Ramos (cell line): Measurements from ENCODE around the gene GDPD5.

Experiments
- in situ Hi-C: fragments of 300-500 bp; cut with MboI; formaldehyde crosslinking; loops from one replicate; pipeline ENCODE4 v1.14.3; 2022; ENCODE audit warnings: low sequenced_read_pairs; ENCODE audit not compliant: unreplicated experiment

The GDPD5 gene

GRCh38 chr11:75518771-75519653, 6.7 kb downstream of the GDPD5 start:
- in situ Hi-C loops = no loop called here

DNA sequence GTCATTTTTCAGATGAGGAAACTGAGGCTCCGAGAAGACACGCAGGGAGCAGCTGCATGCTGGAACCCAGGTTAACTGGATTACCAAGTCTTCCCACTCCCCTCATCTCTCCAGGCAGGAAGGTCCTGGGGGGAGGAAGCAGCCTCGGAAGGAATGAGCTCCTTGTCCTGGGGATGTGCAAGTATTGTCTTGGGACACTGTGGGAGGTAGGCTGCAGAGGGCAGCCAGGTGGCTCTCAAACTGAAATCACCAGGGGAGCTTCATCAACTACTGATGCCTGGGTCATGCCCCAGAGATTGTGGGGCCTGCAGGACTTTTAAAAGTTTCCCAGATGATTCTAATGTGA, 7.6 kb downstream of the GDPD5 start:
- in situ Hi-C loops = no loop called here

DNA sequence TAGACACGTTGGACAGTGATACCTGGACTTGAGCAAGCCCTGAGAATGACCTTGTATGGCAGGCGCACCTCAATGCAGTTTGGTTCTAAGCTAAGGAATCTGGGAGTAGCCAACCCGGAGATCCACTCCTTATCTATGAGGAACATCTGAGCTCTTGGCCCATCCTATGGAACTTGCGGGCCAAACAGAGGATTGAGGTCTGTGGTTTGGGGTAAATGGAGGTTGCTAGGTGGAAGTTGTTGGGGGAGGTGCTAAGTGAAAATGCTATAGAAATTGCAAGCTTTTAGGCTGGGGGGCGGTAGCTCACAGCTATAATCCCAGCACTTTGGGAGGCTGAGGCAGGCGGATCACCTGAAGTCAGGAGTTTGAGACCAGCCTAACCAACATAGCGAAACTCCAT, 8.9 kb downstream of the GDPD5 start:
- in situ Hi-C loops = no loop called here

GRCh38 chr11:75516140-75516539, 9.6 kb downstream of the GDPD5 start:
- in situ Hi-C loops = no loop called here

DNA sequence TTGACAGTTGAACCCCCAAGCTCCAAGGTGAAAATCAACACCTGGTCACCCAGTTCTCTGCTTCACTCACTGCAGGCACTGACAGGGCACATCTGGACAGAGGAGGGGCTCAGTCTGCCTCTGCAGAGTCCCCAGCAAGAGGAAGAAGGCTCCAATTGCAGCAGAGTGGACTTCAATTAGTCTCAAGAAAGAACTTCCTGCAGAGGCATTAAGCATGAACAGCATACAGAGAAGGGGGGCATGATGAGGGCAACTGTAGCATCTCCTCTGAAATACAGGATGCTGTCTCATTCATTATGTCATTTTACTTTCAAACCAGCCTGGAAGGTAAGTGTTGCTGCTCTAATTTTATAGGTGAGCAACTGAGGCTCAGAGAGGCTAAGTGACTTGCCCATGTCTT, 11.1 kb downstream of the GDPD5 start:
- in situ Hi-C loops = no loop called here

DNA sequence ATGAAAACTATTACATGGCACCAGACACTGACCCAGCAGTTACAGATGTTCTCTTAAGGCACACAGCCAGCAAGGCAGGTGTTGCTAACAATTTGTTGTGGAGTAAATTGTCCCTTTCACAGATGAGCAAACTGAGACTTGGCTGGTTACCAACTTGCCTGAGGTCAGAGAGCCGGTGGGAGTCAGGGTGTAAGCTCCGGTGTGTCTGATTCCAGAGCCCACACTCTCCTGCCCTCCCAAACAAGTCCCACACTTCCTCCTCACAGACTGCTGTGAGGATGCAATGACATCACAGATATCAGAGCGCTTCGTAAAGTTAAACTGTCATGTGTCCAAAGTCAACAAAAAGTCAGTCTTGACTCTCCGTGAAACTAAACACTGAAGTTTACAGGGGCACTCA, 12.5 kb downstream of the GDPD5 start:
- in situ Hi-C loops = no loop called here

GRCh38 chr11:75510723-75511019, 15.1 kb downstream of the GDPD5 start:
- in situ Hi-C loops = no loop called here

DNA sequence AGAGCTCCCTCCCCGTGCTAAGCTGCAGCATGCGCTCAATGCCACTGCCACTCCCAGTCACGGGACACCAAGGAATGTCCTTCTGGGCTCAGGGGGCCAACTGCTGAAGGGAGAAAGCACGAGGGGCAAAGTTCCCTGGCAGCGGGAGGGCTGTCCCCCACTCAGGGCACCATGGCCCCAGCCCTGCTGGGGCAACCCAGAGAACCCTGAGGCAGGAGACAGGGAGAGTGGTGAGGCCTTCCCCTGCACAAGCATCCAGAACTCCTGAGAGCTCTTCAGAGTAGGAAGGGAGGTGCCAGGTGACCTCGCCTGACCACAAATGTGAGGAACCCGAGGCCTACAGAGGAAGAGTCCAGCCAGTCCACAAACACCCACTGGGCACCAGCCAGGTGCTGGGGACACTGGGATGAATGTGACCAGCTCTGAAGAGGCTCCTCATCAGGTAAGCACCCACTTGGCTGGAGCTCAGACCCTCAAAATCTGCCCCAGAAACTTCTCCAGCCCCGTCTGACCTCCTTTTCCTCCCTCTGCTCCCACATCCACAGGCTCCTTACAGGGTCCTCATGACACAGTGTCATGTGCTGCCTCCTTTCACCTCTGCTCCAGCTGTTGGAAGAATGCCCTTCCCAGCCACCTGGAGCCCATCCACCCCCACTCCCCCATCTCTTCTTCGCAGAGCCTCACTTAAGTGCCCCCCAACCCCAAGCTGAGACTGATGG, 15.6 kb downstream of the GDPD5 start:
- in situ Hi-C loops = no loop called here

DNA sequence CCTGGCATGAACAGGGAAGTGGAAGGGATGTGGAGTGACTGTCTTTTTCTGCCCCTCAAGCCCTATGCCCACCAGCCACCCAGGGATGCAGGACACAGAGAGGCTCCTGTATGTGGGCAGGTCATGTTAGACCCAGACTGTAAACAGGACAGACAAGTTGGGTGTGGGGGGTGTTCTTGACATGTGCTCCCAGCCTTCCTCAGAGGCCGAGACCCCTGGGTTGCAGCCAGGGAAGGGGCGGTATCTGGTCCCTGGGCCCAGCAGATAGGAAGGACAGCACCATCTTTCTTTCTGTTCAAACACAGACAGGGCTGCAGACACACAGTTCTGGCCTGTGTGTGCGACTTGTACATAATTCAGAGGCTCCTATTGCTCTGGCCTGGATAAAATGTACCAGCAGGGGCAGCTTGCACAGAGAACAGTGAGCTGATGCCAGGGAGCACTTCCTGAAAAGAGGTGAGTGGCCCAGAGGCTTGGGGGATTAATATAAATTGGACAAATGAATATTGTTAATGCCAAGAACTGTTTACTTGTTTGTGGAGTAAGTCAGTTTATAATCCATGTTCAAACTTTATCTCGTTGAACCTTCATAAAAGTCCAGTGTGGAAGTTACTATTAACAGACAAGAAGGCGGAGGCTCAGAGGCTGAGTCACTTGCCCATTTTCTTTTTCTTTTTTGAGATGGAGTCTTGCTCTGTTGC, 16.6 kb downstream of the GDPD5 start:
- in situ Hi-C loops = no loop called here

GRCh38 chr11:75508051-75508561, 17.6 kb downstream of the GDPD5 start:
- in situ Hi-C loops = no loop called here

GRCh38 chr11:75507571-75507970, 18.2 kb downstream of the GDPD5 start:
- in situ Hi-C loops = no loop called here

- in situ Hi-C loops = no loop called here
These were observed 18.9 kb downstream of the GDPD5 start for GRCh38 chr11:75506827-75507226.

DNA sequence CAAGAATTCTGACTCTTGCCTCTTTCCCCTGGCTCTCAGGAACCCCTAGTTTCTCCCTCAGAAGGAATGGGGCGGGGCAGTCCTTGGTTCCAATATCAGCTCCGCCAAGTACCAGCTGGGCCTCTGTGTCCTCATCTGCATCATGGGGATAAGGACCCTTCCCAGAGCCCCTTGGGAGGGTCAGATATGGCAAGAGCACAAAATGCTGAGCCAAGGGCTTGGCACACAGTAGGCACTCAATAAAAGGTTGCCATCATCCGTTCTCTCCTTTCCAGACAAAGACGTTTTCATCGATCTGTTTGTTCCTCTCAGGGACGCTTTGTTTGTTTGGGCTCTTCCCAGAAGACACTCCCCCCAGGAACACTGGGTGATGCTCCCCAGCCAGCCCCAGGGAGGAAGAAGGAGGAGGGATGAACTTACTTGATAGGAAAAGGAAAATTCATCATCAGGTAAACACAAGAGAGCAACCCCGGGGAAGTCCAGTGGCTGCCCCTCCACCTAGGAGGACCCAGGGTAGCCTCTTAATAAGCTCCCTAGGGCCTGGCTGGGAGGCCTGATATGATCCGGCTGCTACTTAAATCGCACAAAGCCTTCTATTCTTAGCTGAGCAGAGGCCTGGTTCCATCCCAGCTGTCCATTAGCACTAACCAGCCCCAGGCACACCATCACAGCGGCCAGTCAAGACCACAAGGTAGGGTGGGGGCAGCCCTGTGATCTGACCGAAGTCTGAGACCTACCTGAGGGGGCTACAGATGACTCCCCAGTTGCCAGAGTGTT, 19.6 kb downstream of the GDPD5 start:
- in situ Hi-C loops = no loop called here

DNA sequence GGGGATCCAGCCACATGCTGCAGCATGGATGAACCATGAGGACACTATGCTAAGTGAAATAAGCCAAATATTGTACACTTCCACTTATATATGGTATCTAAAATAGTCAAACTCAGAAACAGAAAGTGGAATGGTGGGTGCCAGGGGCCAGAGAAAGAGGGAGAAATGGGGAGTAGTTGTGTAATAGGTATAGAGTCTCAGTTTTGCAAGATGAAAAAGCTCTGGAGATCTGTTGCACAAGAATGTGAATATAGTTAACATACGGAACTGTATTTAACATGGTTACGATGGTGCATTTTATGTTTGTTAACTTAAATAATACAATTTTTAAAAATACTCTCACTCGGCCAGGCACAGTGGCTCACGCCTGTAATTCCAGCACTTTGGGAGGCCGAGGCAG, 21.2 kb downstream of the GDPD5 start:
- in situ Hi-C loops = no loop called here

DNA sequence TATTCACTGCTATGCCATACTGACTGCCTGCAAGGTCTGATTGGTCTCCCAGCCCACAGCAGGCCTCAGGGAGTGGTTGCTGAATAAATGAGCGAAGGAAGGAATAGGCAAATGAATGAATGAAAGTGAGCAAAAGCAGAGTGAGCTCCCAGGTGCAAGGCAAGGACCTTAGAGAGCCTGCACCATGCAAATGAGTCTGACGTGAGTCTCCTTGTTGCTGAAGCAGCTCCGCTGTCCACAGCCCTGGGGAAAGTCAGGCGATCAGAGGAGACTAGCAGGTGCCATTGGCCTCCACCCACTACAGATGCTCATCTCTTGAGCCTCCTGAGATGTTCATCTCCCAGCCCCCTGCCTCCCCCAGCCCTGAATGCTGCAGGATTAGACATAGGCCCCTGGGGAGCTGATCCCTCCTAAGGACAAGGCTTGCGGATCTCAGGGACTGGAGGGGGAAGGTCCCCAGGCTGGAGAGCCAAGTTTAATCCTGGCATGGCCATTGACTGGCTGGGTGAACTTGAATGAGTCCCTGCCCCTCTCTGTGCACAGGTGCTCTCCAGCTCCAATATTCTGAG, 22.1 kb downstream of the GDPD5 start:
- in situ Hi-C loops = no loop called here

DNA sequence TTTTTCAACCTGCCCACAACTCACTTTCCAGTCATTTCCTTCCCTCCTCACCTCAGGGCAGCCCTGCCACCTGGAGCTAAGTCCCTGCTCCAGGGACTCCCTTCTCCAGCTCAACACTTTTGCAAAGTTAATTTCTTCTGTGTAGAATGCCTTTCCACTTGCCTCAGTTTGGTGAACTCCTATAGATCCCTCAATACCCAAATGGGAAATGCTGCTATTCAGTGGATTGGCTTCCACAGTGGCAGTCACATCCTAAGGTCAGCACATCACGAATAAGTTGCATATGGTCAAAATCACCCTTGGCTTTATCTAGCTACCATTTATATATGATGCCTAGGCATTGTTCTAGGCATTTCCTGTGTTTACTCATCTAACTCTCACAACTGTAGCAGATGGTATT, 23.6 kb downstream of the GDPD5 start:
- in situ Hi-C loops = no loop called here

- in situ Hi-C loops = no loop called here
These were observed 25.0 kb downstream of the GDPD5 start for GRCh38 chr11:75500742-75501141.

GRCh38 chr11:75499423-75500190, 26.1 kb downstream of the GDPD5 start:
- in situ Hi-C loops = no loop called here

- in situ Hi-C loops = no loop called here
These were observed 27.0 kb downstream of the GDPD5 start for GRCh38 chr11:75498556-75499255.
